ENCODE results near the gene TMC8. TPM values are rescaled to one million over a fixed set of nuclear protein-coding genes. Genes with fewer than 3 reads are reported as not detected.

The TMC8 gene
- total RNA-seq, 1 experiment from 2014 or later, result not detected

- no TSS peak for BruUV-seq (replicated peaks)
- Histone ChIP-seq H3K36me3 (ENCODE audit: control insufficient read depth, insufficient read depth, low read length) (no peaks in the 10 kb centered on the region; the same call in none of the 2 replicates), H3K27me3 (replicated peaks; ENCODE audit: control insufficient read depth, insufficient read depth, low read length) (no peaks in the 10 kb centered on the region), H3K4me3 (ENCODE audit: low read depth, low read length) (no peak overlapping the region), H3K9me3 (no peaks in the 10 kb centered on the region), H3K4me1 (no peaks in the 10 kb centered on the region)
- DNase-seq, result no peak
- no peaks in the 10 kb centered on the region for H3K27me3 Mint-ChIP-seq (ENCODE audit: insufficient read depth, unreplicated experiment)
- no peak overlapping the region for H3K4me3 Mint-ChIP-seq (ENCODE audit: unreplicated experiment)
- intact Hi-C loops (cut with micrococcal nuclease; ENCODE audit: unreplicated experiment), result no loop called here
- TF ChIP-seq, protein P1, sequence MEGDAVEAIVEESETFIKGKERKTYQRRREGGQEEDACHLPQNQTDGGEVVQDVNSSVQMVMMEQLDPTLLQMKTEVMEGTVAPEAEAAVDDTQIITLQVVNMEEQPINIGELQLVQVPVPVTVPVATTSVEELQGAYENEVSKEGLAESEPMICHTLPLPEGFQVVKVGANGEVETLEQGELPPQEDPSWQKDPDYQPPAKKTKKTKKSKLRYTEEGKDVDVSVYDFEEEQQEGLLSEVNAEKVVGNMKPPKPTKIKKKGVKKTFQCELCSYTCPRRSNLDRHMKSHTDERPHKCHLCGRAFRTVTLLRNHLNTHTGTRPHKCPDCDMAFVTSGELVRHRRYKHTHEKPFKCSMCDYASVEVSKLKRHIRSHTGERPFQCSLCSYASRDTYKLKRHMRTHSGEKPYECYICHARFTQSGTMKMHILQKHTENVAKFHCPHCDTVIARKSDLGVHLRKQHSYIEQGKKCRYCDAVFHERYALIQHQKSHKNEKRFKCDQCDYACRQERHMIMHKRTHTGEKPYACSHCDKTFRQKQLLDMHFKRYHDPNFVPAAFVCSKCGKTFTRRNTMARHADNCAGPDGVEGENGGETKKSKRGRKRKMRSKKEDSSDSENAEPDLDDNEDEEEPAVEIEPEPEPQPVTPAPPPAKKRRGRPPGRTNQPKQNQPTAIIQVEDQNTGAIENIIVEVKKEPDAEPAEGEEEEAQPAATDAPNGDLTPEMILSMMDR (IDR thresholded peaks at IDR 0.05; ENCODE audit: insufficient read depth in 1 of 2, low read depth in 1 of 2, low read length in 1 of 2, severe bottlenecking in 1 of 2, unreplicated experiment in 1 of 2), result no peak
- H3K36me3 Mint-ChIP-seq (ENCODE audit: insufficient read depth, unreplicated experiment), result peaks cover 16% of the 10 kb centered on the region
- POLR2A ChIA-PET, result no interaction called here
- CTCF ChIA-PET, result no interaction called here
- H3K4me1 Mint-ChIP-seq (ENCODE audit: low read depth, unreplicated experiment), result no peaks in the 10 kb centered on the region
- H3K9me3 Mint-ChIP-seq (ENCODE audit: unreplicated experiment), result no peaks in the 10 kb centered on the region
- no peak overlapping the region for H3K27ac Mint-ChIP-seq (ENCODE audit: unreplicated experiment)
Measured at GRCh38 chr17:78089576-78090281, 40.8 kb upstream of the TMC8 start.

DNA sequence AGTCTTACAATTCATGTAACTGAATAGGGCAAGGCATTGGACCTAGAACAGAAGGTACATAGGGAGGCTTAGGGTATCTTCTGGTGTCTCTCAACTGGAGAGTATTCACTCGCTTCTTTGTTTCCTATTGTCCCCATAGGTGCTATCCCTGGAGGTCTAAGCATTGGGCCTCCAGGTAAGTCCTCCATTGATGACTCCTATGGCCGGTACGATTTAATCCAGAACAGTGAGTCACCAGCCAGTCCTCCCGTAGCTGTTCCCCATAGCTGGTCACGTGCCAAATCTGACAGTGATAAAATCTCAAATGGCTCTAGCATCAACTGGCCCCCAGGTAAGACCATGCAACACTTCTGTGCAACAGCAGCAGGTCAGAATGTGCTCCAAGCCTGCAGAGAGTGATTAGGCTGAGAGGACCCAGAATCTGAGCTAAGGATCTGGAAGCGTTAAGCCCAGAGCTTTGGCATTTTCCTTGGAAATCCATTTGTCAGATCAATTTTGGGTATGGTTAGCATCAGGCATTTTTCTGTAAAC lies 37.7 kb upstream of the TMC8 start:
- no peaks in the 10 kb centered on the region for H3K9me3 ChIP-seq

GRCh38 chr17:78095035-78095434 lies 35.5 kb upstream of the TMC8 start:
- Histone ChIP-seq H3K27me3 (replicated peaks; ENCODE audit: control insufficient read depth, insufficient read depth, low read length) (no peaks in the 10 kb centered on the region), H3K36me3 (ENCODE audit: control insufficient read depth, insufficient read depth, low read length) (peaks cover 7% of the 10 kb centered on the region), H3K4me1 (no peaks in the 10 kb centered on the region), H3K9me3 (0 out of 2 replicates have a peak, but pooled peaks cover under 1% of the 10 kb centered on the region), H3K4me3 (ENCODE audit: low read depth, low read length) (no peak overlapping the region)
- no peak overlapping the region for H3K4me3 Mint-ChIP-seq (ENCODE audit: unreplicated experiment)
- H3K27ac Mint-ChIP-seq (ENCODE audit: unreplicated experiment), result no peak overlapping the region
- intact Hi-C loops (cut with micrococcal nuclease; ENCODE audit: unreplicated experiment), result no loop called here
- H3K36me3 Mint-ChIP-seq (ENCODE audit: insufficient read depth, unreplicated experiment), result peaks cover 34% of the 10 kb centered on the region
- TF ChIP-seq, protein P1 (IDR thresholded peaks at IDR 0.05; ENCODE audit: insufficient read depth in 1 of 2, low read depth in 1 of 2, low read length in 1 of 2, severe bottlenecking in 1 of 2, unreplicated experiment in 1 of 2), result no peak
- H3K27me3 Mint-ChIP-seq (ENCODE audit: insufficient read depth, unreplicated experiment), result no peaks in the 10 kb centered on the region
- ChIA-PET POLR2A (no interaction called here), CTCF (interaction anchor here (1.7 kb wide), 1 partner anchor 10 kb away, joined by 5 read pairs; no protein-coding TSS in a partner anchor)
- no TSS peak for BruUV-seq (replicated peaks)
- H3K9me3 Mint-ChIP-seq (ENCODE audit: unreplicated experiment), result no peaks in the 10 kb centered on the region
- no peak for DNase-seq
- H3K4me1 Mint-ChIP-seq (ENCODE audit: low read depth, unreplicated experiment), result no peaks in the 10 kb centered on the region

More for the DNA sequence above, 37.7 kb upstream of the TMC8 start:
- no peak for DNase-seq
- Mint-ChIP-seq H3K9me3 (ENCODE audit: unreplicated experiment) (no peaks in the 10 kb centered on the region), H3K4me3 (ENCODE audit: unreplicated experiment) (no peak overlapping the region), H3K27ac (ENCODE audit: unreplicated experiment) (no peak overlapping the region), H3K4me1 (ENCODE audit: low read depth, unreplicated experiment) (no peaks in the 10 kb centered on the region), H3K36me3 (ENCODE audit: insufficient read depth, unreplicated experiment) (peaks cover 19% of the 10 kb centered on the region), H3K27me3 (ENCODE audit: insufficient read depth, unreplicated experiment) (no peaks in the 10 kb centered on the region)
- Histone ChIP-seq H3K36me3 (ENCODE audit: control insufficient read depth, insufficient read depth, low read length) (peaks cover 2% of the 10 kb centered on the region; the same call in 1 of the 2 replicates), H3K27me3 (replicated peaks; ENCODE audit: control insufficient read depth, insufficient read depth, low read length) (no peaks in the 10 kb centered on the region), H3K4me1 (no peaks in the 10 kb centered on the region), H3K4me3 (ENCODE audit: low read depth, low read length) (no peak overlapping the region)
- ChIA-PET POLR2A (no interaction called here), CTCF (no interaction called here)
- TF ChIP-seq, protein P1 (IDR thresholded peaks at IDR 0.05; ENCODE audit: insufficient read depth in 1 of 2, low read depth in 1 of 2, low read length in 1 of 2, severe bottlenecking in 1 of 2, unreplicated experiment in 1 of 2), result no peak
- no TSS peak for BruUV-seq (replicated peaks)
- intact Hi-C loops (cut with micrococcal nuclease; ENCODE audit: unreplicated experiment), result no loop called here

All from Caco-2 (cell line).